Central memory CD8-positive, alpha-beta T cell (primary cell): ENCODE data around the gene OGA.

ENCODE experiments used
- ATAC-seq: fragments of 150-1000 bp; cut with Tn5 transposase; replicated peaks from 2 replicates; pipeline ENCODE4 v1.10.0; 2022; ENCODE audit warnings: mild to moderate bottlenecking, moderate FRiP score, moderate number of reproducible peaks; ENCODE audit not compliant: poor library complexity, severe bottlenecking; ENCODE audit errors: extremely low read depth
- DNase-seq, 2 donors: peaks; one replicate each; pipeline ENCODE4 v3.0.0; 2021; ENCODE audit warnings: low spot score in 2 of 2
- H3K27ac Mint-ChIP-seq: one replicate; pipeline ENCODE4 v1.8.0; 2022; ENCODE audit warnings: low read depth, mild to moderate bottlenecking, moderate library complexity, mixed read lengths
- H3K27me3 Mint-ChIP-seq: one replicate; pipeline ENCODE4 v1.8.0; 2022; ENCODE audit warnings: mixed read lengths
- H3K36me3 Mint-ChIP-seq: one replicate; pipeline ENCODE4 v1.8.0; 2022; ENCODE audit warnings: mild to moderate bottlenecking, moderate library complexity, mixed read lengths; ENCODE audit not compliant: insufficient read depth
- H3K4me1 Mint-ChIP-seq: one replicate; pipeline ENCODE4 v1.8.0; 2022; ENCODE audit warnings: mixed read lengths
- H3K4me3 Mint-ChIP-seq: one replicate; pipeline ENCODE4 v1.8.0; 2022; ENCODE audit warnings: mild to moderate bottlenecking, moderate library complexity, mixed read lengths
- H3K9me3 Mint-ChIP-seq: one replicate; pipeline ENCODE4 v1.8.0; 2022; ENCODE audit warnings: mixed read lengths

The OGA gene

GRCh38 chr10:101745074-101745696 lies 73.1 kb downstream of the OGA start:
- ATAC-seq, result no peak
- Mint-ChIP-seq H3K4me1 (no peaks in the 10 kb centered on the region), H3K36me3 (no peaks in the 10 kb centered on the region), H3K27ac (no peak overlapping the region), H3K4me3 (no peak overlapping the region), H3K27me3 (peaks cover 27% of the 10 kb centered on the region), H3K9me3 (no peaks in the 10 kb centered on the region)
- DNase-seq, result no peak

GRCh38 chr10:101744267-101744666 lies 74.0 kb downstream of the OGA start:
- H3K27ac Mint-ChIP-seq, result no peak overlapping the region
- no peaks in the 10 kb centered on the region for H3K36me3 Mint-ChIP-seq
- H3K27me3 Mint-ChIP-seq, result peaks cover 36% of the 10 kb centered on the region
- H3K9me3 Mint-ChIP-seq, result no peaks in the 10 kb centered on the region
- no peaks in the 10 kb centered on the region for H3K4me1 Mint-ChIP-seq
- ATAC-seq (no peak), DNase-seq (no peak)
- no peak overlapping the region for H3K4me3 Mint-ChIP-seq

- ATAC-seq, result no peak
- no peaks in the 10 kb centered on the region for H3K36me3 Mint-ChIP-seq
- H3K9me3 Mint-ChIP-seq, result no peaks in the 10 kb centered on the region
Observed at GRCh38 chr10:101741938-101742337, 76.3 kb downstream of the OGA start.

GRCh38 chr10:101736666-101737065 lies 81.6 kb downstream of the OGA start:
- Mint-ChIP-seq H3K27ac (no peak overlapping the region), H3K27me3 (peaks cover 54% of the 10 kb centered on the region), H3K9me3 (no peaks in the 10 kb centered on the region), H3K4me3 (no peak overlapping the region), H3K4me1 (no peaks in the 10 kb centered on the region), H3K36me3 (no peaks in the 10 kb centered on the region)
- ATAC-seq, result no peak
- DNase-seq, result no peak

More at GRCh38 chr10:101741938-101742337, 76.3 kb downstream of the OGA start:
- DNase-seq, result no peak
- Mint-ChIP-seq H3K4me1 (no peaks in the 10 kb centered on the region), H3K27ac (no peak overlapping the region), H3K27me3 (peaks cover 38% of the 10 kb centered on the region), H3K4me3 (no peak overlapping the region)
